ENCODE measurements around the gene FAN1. TPM values are rescaled to one million over a fixed set of nuclear protein-coding genes. Genes with fewer than 3 reads are reported as not detected.

The FAN1 gene
- total and polyA plus RNA-seq, 2 donors (not counting 3 experiments of a cell fraction or from before 2014, with no cell fraction given): 4.3 to 11.7 TPM

GRCh38 chr15:30870681-30871080 is 33.0 kb upstream of the FAN1 start:
- H3K79me2 ChIP-seq (ENCODE audit: control insufficient read depth, insufficient read depth, low read length): no peaks in the 10 kb centered on the region
- H3K27ac ChIP-seq (ENCODE audit: insufficient read depth, low read depth, low read length): no peak overlapping the region
- no peaks in the 10 kb centered on the region for H3K36me3 ChIP-seq (ENCODE audit: control insufficient read depth in 2 of 2, extremely low read depth in 1 of 2, insufficient read depth in 2 of 2, low read length in 2 of 2)
- H3K9me3 ChIP-seq (replicated peaks; ENCODE audit: control insufficient read depth, insufficient read depth, low read length): no peaks in the 10 kb centered on the region
- ChIA-PET POLR2A (no interaction called here), CTCF (interaction anchor here (2.5 kb wide), 1 partner anchor 12 kb away, joined by 16 read pairs; no protein-coding TSS in a partner anchor)
- TF ChIP-seq POLR2A (IDR thresholded peaks at IDR 0.05; ENCODE audit: low read depth, low read length) (no peak), CTCF (IDR thresholded peaks at IDR 0.05; ENCODE audit: extremely low read depth in 1 of 2, insufficient read depth in 1 of 2, low read depth in 1 of 2, low read length in 2 of 2) (no peak), JUN (IDR thresholded peaks at IDR 0.05; ENCODE audit: borderline replicate concordance, insufficient read depth, insufficient read length, low read depth) (no peak)
- no TSS peak for BruUV-seq (replicated peaks)
- no peaks in the 10 kb centered on the region for H3K4me1 ChIP-seq (ENCODE audit: control insufficient read depth, extremely low read depth, insufficient read depth, low read length)
- intact Hi-C loops (cut with micrococcal nuclease): no loop called here
- no peaks in the 10 kb centered on the region for H3K27me3 ChIP-seq (ENCODE audit: control insufficient read depth in 2 of 2, insufficient read depth in 2 of 2, low read length in 2 of 2)
- H3K9me1 ChIP-seq (replicated peaks; ENCODE audit: control insufficient read depth, extremely low read depth, insufficient read depth, low read length): no peaks in the 10 kb centered on the region
- H3K4me3 ChIP-seq (replicated peaks in 1 of 3; ENCODE audit: insufficient read depth in 1 of 3, low read depth in 1 of 3, low read length in 3 of 3): no peak overlapping the region
- no peak overlapping the region for H2AFZ ChIP-seq (ENCODE audit: low read depth, low read length)
- FAIRE-seq (no peak), DNase-seq (ENCODE audit: low read depth, low spot score) (no peak)
- H4K20me1 ChIP-seq (replicated peaks; ENCODE audit: control insufficient read depth, extremely low read depth, insufficient read depth, low read length): no peaks in the 10 kb centered on the region
- H3K4me2 ChIP-seq (ENCODE audit: insufficient read depth, low read length): no peak overlapping the region
- dilution Hi-C loops (cut with MboI; ENCODE audit: extremely low pct_ligation_motif_present, low sequenced_read_pairs): no loop called here
- no peak overlapping the region for H3K9ac ChIP-seq (replicated peaks; ENCODE audit: extremely low read depth, insufficient read depth, low read length)

- CTCF ChIA-PET: interaction anchor here (1.0 kb wide), 1 partner anchor 13 kb away, joined by 3 read pairs; no protein-coding TSS in a partner anchor
- dilution Hi-C loops (cut with MboI; ENCODE audit: extremely low pct_ligation_motif_present, low sequenced_read_pairs): no loop called here
- H2AFZ ChIP-seq (ENCODE audit: low read depth, low read length): no peak overlapping the region
Measured at GRCh38 chr15:30872341-30872748, 31.4 kb upstream of the FAN1 start.

More at GRCh38 chr15:30872341-30872748, 31.4 kb upstream of the FAN1 start:
- Histone ChIP-seq H3K9me1 (replicated peaks; ENCODE audit: control insufficient read depth, extremely low read depth, insufficient read depth, low read length) (no peaks in the 10 kb centered on the region), H3K27me3 (ENCODE audit: control insufficient read depth in 2 of 2, insufficient read depth in 2 of 2, low read length in 2 of 2) (peaks cover 0 to 2% of the 10 kb centered on the region in 2 experiments), H3K4me2 (ENCODE audit: insufficient read depth, low read length) (no peak overlapping the region), H4K20me1 (replicated peaks; ENCODE audit: control insufficient read depth, extremely low read depth, insufficient read depth, low read length) (no peaks in the 10 kb centered on the region), H3K36me3 (ENCODE audit: control insufficient read depth in 2 of 2, extremely low read depth in 1 of 2, insufficient read depth in 2 of 2, low read length in 2 of 2) (no peaks in the 10 kb centered on the region), H3K27ac (ENCODE audit: insufficient read depth, low read depth, low read length) (no peak overlapping the region), H3K9me3 (replicated peaks; ENCODE audit: control insufficient read depth, insufficient read depth, low read length) (no peaks in the 10 kb centered on the region), H3K4me3 (replicated peaks in 1 of 3; ENCODE audit: insufficient read depth in 1 of 3, low read depth in 1 of 3, low read length in 3 of 3) (no peak overlapping the region), H3K9ac (replicated peaks; ENCODE audit: extremely low read depth, insufficient read depth, low read length) (no peak overlapping the region), H3K79me2 (ENCODE audit: control insufficient read depth, insufficient read depth, low read length) (no peaks in the 10 kb centered on the region), H3K4me1 (ENCODE audit: control insufficient read depth, extremely low read depth, insufficient read depth, low read length) (no peaks in the 10 kb centered on the region)
- DNase-seq (ENCODE audit: low read depth, low spot score): no peak
- no peak for TF ChIP-seq MYC (IDR thresholded peaks at IDR 0.05; ENCODE audit: low read depth, low read length)
- TF ChIP-seq EZH2 (IDR thresholded peaks at IDR 0.05; ENCODE audit: borderline replicate concordance, low read depth, low read length, severe bottlenecking): no peak
- TF ChIP-seq CTCF (IDR thresholded peaks at IDR 0.05; ENCODE audit: extremely low read depth in 1 of 2, insufficient read depth in 1 of 2, low read depth in 1 of 2, low read length in 2 of 2): no peak
- TF ChIP-seq POLR2A (IDR thresholded peaks at IDR 0.05; ENCODE audit: low read depth, low read length): no peak
- no peak for TF ChIP-seq MAX (IDR thresholded peaks at IDR 0.05; ENCODE audit: insufficient read depth, insufficient read length)
- no peak for FAIRE-seq
- intact Hi-C loops (cut with micrococcal nuclease): no loop called here
- POLR2A ChIA-PET: no interaction called here
- no TSS peak for BruUV-seq (replicated peaks)
